GM12874 (cell line): ENCODE data around the gene SPINT3.

Experiments
- TF ChIP-seq, protein P1 (sequence below): IDR thresholded peaks from 2 replicates; pipeline ENCODE4 v1.5.1; 2011; ENCODE audit warnings: low read depth, mild to moderate bottlenecking, control low read depth, low read length, moderate library complexity; ENCODE audit not compliant: insufficient read depth

The SPINT3 gene

GRCh38 chr20:45465491-45466266 is 49.7 kb downstream of the SPINT3 start:
- TF ChIP-seq, protein P1, sequence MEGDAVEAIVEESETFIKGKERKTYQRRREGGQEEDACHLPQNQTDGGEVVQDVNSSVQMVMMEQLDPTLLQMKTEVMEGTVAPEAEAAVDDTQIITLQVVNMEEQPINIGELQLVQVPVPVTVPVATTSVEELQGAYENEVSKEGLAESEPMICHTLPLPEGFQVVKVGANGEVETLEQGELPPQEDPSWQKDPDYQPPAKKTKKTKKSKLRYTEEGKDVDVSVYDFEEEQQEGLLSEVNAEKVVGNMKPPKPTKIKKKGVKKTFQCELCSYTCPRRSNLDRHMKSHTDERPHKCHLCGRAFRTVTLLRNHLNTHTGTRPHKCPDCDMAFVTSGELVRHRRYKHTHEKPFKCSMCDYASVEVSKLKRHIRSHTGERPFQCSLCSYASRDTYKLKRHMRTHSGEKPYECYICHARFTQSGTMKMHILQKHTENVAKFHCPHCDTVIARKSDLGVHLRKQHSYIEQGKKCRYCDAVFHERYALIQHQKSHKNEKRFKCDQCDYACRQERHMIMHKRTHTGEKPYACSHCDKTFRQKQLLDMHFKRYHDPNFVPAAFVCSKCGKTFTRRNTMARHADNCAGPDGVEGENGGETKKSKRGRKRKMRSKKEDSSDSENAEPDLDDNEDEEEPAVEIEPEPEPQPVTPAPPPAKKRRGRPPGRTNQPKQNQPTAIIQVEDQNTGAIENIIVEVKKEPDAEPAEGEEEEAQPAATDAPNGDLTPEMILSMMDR, result no peak

DNA sequence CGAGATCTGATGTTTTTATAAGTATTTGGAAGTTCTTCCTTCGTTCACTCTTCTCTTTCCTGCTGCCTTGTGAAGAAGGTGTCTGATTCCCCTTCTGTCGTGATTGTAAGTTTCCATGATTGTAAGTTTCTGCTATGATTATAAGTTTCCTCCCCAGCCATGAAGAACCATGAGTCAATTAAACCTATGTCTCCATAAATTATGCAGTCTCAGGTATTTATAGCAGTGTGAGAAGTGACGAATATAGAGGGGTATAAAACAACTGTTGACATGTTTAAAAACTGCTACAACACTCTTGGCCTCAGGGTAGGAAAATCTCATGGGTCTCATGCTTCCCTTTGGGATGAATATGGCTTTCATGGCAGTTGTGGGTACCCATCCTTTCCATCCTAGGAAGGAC is 51.7 kb downstream of the SPINT3 start:
- TF ChIP-seq, protein P1, result no peak

DNA sequence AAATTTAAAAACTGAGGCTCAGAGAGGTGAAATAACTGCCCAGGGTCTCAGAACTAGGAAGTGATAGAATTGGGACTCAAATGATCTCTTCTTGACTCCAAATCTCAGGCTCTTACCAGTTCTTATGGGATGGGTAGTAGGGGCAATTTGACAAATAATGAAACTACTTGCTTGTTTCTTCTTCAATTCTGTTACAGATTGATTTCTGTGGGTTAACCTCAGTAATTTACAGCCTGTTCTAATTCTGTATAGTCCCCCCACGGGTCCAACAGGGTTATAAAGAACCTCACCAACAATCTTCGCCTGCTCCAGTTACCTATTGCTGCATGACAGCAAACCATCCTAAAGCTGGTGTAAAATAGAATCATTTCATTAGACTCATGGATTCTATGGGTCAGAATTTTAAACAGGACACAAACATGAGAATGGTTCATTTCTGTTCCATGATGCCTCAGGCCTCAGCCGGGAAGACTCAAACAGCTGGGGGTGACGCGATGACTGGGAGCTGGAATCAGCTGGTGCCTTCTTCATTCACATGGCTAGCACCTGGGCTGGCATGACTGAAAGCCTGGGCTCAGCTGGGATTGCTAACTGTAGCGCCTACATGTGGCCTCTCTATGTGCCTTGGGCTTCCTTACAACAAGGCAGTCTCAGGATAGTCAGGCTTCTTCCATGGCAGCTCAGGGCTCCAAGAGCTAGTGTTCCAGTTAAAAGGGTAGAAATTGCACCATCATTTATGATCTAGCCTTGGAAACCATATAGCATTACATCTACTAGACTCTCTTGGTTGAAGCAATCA is 52.5 kb downstream of the SPINT3 start:
- TF ChIP-seq, protein P1, result no peak
